H7 (cell line): ENCODE measurements around the gene IFT88. TPM values are rescaled to one million over a fixed set of nuclear protein-coding genes. Genes with fewer than 3 reads are reported as not detected.

Experiments used
- total RNA-seq: library from RNA; depleted of rRNA; stranded (reverse); fragments of >200 nt; shearing (Covaris generic); gene quantifications from 2 replicates; pipeline ENCODE4 v1.2.3, GENCODE V29; 2014; rRNA removed

IFT88 gene
- total RNA-seq, 1 experiment from 2014 or later, result 2.3 TPM

Other genes with a start within 250 kb of the IFT88 start
- 0.14 and 0.18 TPM in 2 replicates for gene CRYL1, start 41.3 kb upstream of the IFT88 start, total RNA-seq
- gene IL17D, start 136.5 kb downstream of the IFT88 start, total RNA-seq, result 0.15 TPM in 1 of 2 replicates, not detected in the other
- gene EEF1AKMT1, start 206.8 kb downstream of the IFT88 start, total RNA-seq, result 0.96 and 2.6 TPM in 2 replicates